Measurements from ENCODE around the gene ZSCAN5B.
"Not testable (repeated sequence)": the region's sequence is repeated elsewhere in the genome, so short reads cannot be mapped to it uniquely, and the experiment has no call there.

ZSCAN5B gene, protein sequence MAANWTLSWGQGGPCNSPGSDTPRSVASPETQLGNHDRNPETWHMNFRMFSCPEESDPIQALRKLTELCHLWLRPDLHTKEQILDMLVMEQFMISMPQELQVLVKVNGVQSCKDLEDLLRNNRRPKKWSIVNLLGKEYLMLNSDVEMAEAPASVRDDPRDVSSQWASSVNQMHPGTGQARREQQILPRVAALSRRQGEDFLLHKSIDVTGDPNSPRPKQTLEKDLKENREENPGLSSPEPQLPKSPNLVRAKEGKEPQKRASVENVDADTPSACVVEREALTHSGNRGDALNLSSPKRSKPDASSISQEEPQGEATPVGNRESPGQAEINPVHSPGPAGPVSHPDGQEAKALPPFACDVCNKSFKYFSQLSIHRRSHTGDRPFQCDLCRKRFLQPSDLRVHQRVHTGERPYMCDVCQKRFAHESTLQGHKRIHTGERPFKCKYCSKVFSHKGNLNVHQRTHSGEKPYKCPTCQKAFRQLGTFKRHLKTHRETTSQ

DNA sequence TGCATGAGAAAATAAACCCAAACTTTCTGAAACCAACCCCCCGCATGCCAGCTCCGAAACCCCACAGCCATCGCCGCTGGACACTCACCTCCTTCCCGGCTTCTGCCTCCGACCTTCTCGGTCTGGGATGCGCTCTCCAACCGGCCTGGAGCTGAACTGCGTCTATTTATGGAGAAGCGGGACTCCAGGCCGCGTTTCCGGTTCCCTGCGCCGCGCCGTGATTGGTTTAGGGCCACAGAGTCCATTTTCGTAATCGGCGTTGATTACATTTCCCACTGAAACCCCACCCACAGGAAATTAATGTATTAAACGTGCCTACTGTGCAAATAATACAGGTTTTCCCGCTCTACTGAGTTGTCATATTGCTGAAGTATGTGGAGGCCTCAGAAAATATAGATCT is at the start of gene ZSCAN5B:
TSS of gene ZSCAN5B (minus strand) at position 138 of the 400 bp plus-strand sequence. CDS start 4,731 bp downstream, outside the sequence.
- not testable (repeated sequence) for DNase-seq

DNA sequence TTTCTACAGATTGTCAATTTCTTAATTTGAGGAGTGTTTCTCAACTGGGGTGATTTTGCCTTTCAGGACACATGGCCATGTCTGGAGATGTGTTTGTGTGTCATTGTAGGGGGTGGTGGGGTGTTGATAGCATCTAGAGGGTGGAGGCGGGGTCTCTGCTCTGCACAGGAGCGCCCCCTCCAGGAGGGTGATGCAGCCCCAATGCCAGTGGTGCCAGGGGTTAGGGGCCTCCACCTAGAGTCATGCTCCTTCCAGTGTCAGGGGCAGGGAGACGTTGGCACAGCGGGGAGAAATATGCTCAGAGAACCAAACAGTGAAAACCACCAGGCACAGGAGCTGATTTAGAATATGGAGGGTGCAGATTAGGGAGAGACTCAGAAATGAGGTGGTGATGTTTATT is 48.2 kb upstream of the ZSCAN5B start:
- not testable (repeated sequence) for DNase-seq

GRCh38 chr19:56245121-56245740 is 47.6 kb upstream of the ZSCAN5B start:
- no peak for DNase-seq

GRCh38 chr19:56223481-56223880 is 25.9 kb upstream of the ZSCAN5B start:
- DNase-seq = no peak

DNA sequence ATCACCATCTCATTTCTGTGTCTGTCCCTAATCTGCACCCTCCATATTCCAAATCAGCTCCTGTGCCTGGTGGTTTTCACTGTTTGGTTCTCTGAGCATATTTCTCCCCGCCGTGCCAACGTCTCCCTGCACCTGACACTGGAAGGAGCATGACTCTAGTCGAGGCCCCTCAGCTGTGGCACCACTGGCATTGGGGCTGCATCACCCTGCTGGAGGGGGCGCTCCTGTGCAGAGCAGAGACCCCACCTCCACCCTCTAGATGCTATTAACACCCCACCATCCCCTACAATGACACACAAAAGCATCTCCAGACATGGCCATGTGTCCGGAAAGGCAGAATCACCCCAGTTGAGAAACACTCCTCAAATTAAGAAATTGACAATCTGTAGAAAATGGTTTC is 25.3 kb upstream of the ZSCAN5B start:
- DNase-seq = no peak

- DNase-seq = no peak
Observed at GRCh38 chr19:56221851-56222250, 24.3 kb upstream of the ZSCAN5B start.

GRCh38 chr19:56221442-56221841 is 23.9 kb upstream of the ZSCAN5B start:
- peak; percentile 38 for DNase-seq

DNA sequence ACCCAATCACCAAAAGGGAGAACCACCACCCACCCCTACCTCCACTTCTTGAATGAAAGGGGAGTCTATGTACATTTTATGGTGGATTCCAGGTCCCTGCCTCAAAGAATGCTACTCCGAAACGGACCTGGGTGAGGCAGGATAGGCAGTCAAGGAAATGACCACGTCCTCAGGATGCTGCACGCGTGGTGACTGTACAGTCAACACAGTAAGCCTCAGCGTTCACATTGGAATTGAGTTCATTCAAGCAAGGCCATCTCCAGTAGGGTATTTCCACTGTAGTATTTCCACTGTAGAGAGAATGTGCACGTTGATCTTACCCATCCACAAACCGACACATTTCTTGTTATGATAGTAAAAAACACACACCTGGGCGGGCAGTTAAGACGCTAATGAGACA is 21.4 kb upstream of the ZSCAN5B start:
- DNase-seq = no peak

DNA sequence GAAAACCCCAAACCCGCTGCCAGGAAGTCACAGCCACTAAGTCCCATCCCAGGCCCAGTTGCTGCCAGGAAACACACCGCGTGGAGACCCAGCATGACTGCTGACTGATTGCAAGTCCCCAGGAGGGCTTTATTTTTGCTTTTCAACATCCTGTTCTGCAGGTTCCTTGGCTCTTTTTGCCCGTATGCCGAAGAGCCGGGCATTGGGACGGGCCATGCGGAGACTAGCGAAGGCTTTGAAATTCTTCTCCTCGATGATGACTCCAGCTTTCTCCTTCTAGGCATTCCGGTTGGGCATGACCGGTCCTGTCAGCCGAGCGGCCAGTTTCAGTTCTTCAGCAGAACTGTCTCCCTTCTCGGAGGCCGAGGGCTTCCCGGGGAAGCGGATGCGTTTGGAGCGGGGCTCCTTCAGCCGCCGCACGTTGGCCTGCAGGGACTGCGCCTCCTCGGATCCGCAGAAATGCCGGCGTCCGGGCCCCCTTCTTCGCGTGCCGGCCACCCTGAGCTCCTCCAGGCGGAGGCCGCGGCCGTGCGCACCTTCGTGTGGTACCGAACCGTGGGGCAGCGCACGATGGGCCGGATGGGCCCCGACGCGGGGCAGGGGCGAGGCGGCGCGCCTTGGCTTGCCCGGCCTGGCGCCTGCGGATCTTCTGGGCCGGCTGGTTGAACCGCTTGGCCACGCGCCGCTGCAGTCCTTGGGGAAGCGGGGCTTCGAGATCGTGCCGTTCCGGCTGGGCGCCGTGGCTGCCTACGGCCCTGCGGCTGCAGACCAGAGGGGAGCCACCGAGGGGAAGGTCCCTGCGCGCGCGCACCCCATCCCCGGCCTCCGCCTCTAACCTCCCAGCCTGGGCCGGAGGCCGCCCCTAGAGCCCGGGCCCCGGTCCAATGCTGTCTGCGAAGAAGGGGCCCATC is 19.7 kb upstream of the ZSCAN5B start:
- DNase-seq = peak; percentile 47

DNA sequence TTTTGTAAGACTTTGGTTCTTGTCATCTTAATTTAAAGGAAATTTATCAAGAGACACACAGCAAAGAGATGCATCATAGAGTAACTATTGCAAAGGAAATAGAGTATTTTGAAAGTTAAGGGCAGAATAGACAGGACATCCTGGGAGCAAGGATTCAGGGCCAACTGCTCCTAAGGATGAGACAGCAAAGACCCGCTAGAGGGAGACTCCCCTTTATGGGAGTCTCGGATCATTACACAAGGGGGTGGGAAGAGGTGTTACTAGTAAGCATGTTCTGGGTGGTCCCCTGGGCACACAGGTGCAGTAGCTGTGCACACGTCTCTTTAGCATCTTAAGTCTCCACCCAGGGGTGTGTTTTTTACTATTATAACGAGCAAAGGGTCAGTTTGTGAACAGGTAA is 14.1 kb upstream of the ZSCAN5B start:
- DNase-seq = no peak

- not testable (repeated sequence) for DNase-seq
Observed at GRCh38 chr19:56210036-56210435, 12.5 kb upstream of the ZSCAN5B start.

DNA sequence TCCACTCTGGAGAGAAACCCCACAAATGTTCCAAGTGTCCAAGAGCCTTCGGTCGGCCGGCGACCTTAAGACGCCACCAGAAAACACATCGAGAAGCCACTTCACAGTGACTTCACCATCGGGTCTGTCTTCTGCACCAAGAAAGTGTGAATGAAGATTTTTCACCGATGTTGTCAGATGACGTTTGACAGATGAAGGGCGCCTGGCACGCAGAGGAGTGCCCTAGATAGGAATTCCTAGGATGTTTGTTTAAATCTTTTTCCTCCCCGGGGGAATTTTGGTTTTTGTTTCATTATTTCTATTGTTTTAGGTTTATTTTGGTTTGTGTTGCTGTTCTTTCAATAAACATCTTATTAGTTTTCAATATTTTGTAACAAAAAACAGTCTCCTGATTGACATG is 11.5 kb upstream of the ZSCAN5B start:
- DNase-seq = no peak

DNA sequence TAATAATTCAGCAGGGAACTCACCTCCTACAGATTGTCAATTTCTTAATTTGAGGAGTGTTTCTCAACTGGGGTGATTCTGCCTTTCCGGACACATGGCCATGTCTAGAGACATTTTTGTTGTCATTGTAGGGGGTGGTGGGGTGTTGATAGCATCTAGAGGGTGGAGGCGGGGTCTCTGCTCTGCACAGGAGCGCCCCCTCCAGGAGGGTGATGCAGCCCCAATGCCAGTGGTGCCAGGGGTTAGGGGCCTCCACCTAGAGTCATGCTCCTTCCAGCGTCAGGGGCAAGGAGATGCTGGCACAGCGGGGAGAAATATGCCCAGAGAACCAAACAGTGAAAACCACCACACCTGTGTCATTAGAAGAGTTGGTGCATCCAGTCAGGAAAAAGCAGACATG is 10.0 kb upstream of the ZSCAN5B start:
- not testable (repeated sequence) for DNase-seq

DNA sequence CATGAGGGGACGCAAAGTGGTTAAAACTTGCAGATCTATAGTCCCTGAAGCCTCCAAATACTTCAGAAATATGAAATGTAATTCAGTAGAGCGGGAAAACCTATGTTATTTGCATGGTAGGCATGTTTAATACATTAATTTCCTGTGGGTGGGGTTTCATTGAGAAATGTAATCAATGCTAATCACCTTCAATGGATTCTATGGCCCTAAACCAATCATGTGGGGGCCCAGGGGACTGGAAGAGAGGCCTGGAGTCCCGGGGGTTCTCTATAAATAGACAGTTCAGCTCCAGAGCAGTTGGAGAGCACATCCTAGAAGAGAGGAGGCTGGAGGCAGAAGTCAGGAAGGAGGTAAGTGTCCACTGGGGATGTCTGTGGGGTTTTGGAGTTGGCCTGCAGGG is 4.4 kb upstream of the ZSCAN5B start, which contains the start of gene ZSCAN5C:
TSS of gene ZSCAN5C (plus strand) at position 301 of the 400 bp plus-strand sequence. CDS start 3,641 bp downstream, outside the sequence.
- no peak for DNase-seq

DNA sequence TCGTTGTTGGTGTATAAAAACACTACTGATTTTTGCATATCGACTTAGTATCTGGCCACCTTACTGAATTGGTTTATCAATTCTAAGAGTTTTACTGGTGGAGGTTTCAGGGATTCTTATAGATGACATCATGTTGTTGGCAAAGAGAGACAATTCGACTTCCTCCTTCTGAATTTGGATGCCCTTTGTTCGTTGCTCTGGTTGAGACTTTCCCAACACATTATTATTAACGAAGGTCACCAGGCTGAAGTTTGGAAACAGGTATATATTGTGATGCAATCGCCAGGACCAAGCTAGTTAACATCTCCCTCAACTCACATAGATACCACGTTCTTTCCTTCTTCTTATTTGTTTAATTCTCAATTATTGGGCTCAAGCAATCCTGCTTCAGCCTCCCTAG is 2.1 kb upstream of the ZSCAN5B start:
- DNase-seq = no peak

GRCh38 chr19:56193981-56194640 is 3.5 kb downstream of the ZSCAN5B start:
- no peak for DNase-seq

DNA sequence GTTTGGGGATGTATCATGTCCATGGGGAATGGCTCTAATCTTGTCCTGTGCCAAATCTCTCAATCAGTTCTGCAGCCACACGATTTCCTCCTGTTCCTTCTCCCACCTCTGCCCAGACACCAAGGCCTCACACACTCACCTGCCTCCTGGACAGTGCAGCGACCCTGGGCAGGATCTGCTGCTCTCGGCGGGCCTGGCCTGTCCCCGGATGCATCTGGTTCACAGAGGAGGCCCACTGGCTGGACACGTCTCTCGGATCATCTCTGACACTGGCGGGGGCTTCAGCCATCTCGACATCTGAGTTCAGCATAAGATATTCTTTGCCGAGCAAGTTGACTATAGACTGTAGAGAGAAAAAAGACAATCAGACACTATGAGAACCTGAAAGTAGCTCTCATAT is 5.9 kb downstream of the ZSCAN5B start:
- no peak for DNase-seq

- DNase-seq = no peak
Observed at GRCh38 chr19:56191115-56191514, 6.5 kb downstream of the ZSCAN5B start.

DNA sequence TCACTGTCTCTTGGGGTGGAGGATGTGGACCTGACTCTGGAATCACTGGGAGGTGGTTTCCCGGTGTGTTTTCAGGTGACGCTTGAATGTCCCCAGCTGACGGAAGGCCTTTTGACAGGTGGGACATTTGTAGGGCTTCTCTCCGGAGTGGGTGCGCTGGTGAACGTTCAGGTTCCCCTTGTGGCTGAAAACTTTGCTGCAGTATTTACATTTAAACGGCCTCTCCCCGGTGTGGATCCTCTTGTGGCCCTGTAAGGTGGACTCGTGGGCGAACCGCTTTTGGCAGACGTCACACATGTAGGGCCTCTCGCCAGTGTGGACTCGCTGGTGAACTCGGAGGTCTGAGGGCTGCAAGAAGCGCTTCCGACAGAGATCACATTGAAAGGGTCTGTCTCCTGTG is 7.8 kb downstream of the ZSCAN5B start:
- no peak for DNase-seq

GRCh38 chr19:56177564-56178243 is 19.9 kb downstream of the ZSCAN5B start:
- no peak for DNase-seq

DNA sequence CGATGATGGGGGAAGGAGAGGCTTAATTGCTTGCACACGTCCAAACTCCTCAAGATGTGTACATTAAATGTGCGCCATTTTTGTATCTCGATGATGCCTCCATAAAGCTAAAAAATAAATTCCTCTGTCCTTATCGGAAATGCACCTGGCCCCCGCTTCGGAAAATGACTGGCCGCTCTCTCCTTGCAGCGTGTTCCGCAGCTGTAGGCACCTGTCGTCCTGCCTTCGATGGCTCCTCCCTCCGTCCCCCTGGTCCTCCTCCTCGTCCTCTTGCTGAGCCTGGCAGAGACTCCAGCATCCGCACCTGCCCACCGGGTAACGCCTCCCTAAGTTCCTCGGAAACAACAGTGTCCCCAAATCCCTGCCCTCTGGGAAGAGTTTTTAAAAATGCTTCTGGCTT is 20.7 kb downstream of the ZSCAN5B start:
- no peak for DNase-seq

DNA sequence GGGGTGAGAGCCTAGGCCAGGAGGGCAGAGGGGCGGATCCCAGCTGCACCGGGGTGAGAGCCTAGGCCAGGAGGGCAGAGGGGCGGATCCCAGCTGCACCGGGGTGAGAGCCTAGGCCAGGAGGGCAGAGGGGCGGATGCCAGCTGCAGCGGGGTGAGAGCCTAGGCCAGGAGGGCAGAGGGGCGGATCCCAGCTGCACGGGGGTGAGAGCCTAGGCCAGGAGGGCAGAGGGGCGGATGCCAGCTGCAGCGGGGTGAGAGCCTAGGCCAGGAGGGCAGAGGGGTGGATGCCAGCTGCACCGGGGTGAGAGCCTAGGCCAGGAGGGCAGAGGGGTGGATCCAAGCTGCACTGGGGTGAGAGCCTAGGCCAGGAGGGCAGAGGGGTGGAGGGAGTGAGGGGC is 21.3 kb downstream of the ZSCAN5B start:
- DNase-seq = not testable (repeated sequence)

Data from hematopoietic multipotent progenitor cell treated with erythropoietin and hydrocortisone succinate and interleukin-3 and kit ligand, for 4 days (in vitro differentiated cells).